Testis (tissue), 2 donors: ENCODE results near the gene CDKAL1.

Experiments used
- CTCF ChIP-seq, 3 experiments: fragments of 450-650 bp in 2 of 3; fragments of 200-600 bp in 1 of 3; sonication (generic) in 1 of 3; IDR thresholded peaks; one replicate each; pipeline ENCODE4 v1.5.1; 2016 to 2019; ENCODE audit warnings: antibody characterized with exemption in 3 of 3, mild to moderate bottlenecking in 2 of 3, moderate library complexity in 1 of 3
- POLR2A ChIP-seq: fragments of 450-650 bp; IDR thresholded peaks from one replicate; pipeline ENCODE4 v1.6.1; 2017; ENCODE audit warnings: antibody characterized with exemption, mild to moderate bottlenecking, moderate library complexity

DNA sequence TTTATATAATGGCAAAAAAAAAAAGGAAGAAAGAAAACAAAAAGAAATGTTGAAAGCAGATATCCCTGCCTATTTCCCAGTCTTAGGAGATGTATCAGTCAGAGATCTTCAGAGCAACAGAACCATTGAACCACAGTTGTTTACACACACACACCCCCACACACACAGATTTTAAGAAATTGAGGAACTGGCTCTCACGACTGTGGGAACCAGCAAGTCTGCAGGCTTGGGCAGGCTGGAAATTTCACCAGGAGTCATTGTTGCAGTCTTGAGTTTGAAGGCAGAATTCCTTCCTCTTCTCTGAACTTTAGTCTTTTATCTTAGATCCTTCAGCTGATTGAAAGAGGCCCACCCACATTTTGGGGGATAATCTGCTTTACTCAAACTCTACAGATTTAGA, 380.9 kb downstream of the CDKAL1 start:
- TF ChIP-seq CTCF (IDR thresholded peaks at IDR 0.05), result no peak
- no peak for TF ChIP-seq POLR2A
